ENCODE results near the gene CACNA2D2.

Gene CACNA2D2

DNA sequence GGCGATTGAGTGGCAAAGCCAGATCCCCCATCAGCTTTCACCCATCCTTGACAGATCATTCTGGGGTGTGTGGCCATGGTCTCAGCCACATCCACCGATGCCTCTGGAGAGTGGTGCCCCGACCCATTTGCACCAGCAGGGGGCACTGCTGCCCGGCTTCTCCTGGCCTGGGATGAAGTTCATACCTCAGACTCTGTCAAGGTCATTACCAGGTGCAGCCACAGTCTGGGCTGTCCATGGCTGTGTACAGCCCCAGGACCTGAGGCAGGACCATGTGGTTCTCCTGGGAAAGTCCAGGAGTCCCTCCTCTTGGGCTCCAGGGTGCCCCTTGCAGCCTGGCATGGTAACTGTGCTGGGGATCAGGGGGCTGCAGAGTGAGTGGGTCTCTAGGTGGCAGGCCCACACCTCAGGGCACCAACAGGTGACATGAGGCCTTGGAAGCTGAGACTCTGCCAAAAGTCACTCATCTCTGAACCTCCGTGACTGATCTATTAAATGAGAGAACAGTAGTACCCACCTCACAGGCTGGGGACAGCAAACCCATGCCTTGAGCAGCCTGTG is 67.2 kb downstream of the CACNA2D2 start:
- no peak for TF ChIP-seq FOXK2 (IDR thresholded peaks at IDR 0.05)
- no peak for TF ChIP-seq TARDBP (IDR thresholded peaks at IDR 0.05)
- CTCF ChIA-PET = interaction anchor here (0.9 kb wide), 1 partner anchor 101 kb away, joined by 3 read pairs; no protein-coding TSS in a partner anchor
- POLR2A ChIA-PET = no interaction called here
- DNase-seq (ENCODE audit: extremely low spot score) = peak; percentile 85

DNA sequence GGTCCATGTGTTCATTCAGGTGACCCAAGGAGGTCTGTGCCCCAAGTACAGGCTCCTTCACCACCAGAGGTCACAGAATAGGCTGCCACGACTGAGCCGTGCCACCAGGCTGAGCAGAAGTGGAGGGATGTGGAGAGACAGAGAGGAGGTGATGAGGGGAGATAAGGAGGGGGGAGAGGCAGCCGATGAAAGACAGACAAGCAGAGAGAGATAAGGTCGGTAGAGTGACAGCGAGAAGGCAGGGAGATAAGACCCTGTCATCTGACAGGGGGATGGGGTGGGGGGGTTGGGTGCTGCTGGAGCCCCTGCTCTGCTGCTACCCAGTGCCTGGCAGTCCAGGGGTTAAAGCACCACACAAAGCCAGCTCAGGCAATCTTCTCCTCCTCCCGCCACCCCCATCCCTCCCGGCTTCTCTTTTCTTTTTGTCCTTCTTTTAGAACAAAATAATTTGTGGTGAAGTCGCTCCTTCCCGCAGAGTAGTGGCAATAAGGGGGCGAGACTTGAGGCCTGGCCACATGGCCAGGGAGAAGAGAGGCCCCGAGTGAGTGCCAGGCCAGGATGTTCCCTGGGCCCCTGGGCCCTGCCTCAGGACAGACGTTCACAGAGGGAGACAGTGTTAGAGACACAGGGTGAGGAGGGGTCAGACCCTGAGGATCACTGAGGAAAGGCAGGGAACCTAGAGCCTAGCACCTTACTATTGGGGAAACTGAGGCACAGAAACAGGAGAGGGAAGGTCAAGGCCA is 67.9 kb downstream of the CACNA2D2 start:
- ChIA-PET POLR2A (no interaction called here), CTCF (no interaction called here)

DNA sequence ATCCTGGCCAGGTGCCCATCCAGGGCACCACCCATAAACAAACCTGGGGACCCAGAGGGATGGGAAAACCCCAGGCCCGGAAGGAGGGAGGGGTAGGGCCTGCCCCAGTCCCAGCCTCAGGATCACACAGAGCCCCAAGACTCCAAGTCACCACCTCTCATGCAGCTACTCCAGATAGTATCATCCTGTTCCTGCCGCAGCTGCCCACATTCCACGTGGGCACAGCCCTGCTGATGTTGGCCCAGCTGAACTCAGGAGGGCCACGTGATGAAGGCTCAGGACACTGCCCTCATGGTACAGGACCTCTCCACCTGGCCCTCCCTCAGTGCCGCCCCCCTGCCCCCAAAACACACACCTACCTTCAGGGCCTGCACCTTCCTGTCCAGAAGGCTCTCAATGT is 69.5 kb downstream of the CACNA2D2 start:
- no peak for DNase-seq (ENCODE audit: extremely low spot score)
- TF ChIP-seq LEF1 (IDR thresholded peaks at IDR 0.05; ENCODE audit: borderline replicate concordance) (no peak), L3MBTL2 (conservative IDR thresholded peaks at IDR 0.05) (no peak), PKNOX1 (IDR thresholded peaks at IDR 0.05) (no peak), FOXA1 (IDR thresholded peaks at IDR 0.05) (no peak), TARDBP (IDR thresholded peaks at IDR 0.05) (no peak)
- ChIA-PET CTCF (interaction anchor here (0.6 kb wide), 1 partner anchor 16 kb away, joined by 3 read pairs; no protein-coding TSS in a partner anchor), POLR2A (interaction anchor here (0.7 kb wide), 1 partner anchor 84 kb away, joined by 3 read pairs; the partner anchor contains the start of gene NPRL2)

More for the DNA sequence above, 67.9 kb downstream of the CACNA2D2 start:
- no peak for DNase-seq (ENCODE audit: extremely low spot score)
- TF ChIP-seq ELF4 (IDR thresholded peaks at IDR 0.05) = no peak
- no peak for TF ChIP-seq ARNT (IDR thresholded peaks at IDR 0.05)

- ChIA-PET CTCF (no interaction called here), POLR2A (interaction anchor here (0.7 to 1.1 kb wide), 2 partner anchors 34 to 80 kb away, joined by 3 read pairs; partner anchors contain the start of genes CYB561D2 and NPRL2)
- no peak for DNase-seq (ENCODE audit: extremely low spot score)
- no peak for TF ChIP-seq FOXA1 (IDR thresholded peaks at IDR 0.05)
- no peak for TF ChIP-seq TARDBP (IDR thresholded peaks at IDR 0.05)
- TF ChIP-seq HDGF (IDR thresholded peaks at IDR 0.05; ENCODE audit: borderline replicate concordance) = no peak
These were observed 72.4 kb downstream of the CACNA2D2 start for GRCh38 chr3:50430950-50431435.

DNA sequence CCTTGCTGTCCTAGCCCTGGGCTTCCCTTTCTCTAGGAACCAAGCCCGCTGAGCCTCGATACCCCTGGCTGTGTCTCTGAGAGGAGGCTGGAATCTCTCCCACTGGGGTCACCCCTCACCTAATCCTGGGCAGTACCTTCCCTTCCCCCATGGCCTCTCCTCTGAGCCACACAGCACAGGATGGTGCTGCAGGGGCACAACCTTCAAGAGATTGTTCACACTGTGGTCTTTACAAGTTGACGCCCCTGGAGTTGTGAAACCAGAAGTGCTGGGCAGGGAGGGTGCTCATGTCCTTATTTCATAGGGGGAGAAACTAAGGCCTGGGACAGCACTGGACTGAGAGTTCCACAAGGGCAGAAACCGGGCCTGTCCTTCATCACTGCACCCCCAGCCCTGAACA is 73.2 kb downstream of the CACNA2D2 start:
- POLR2A ChIA-PET = no interaction called here
- TF ChIP-seq ELF4 (IDR thresholded peaks at IDR 0.05) (no peak), BHLHE40 (IDR thresholded peaks at IDR 0.05; ENCODE audit: borderline replicate concordance) (no peak), FOXM1 (IDR thresholded peaks at IDR 0.05; ENCODE audit: borderline replicate concordance) (no peak), L3MBTL2 (conservative IDR thresholded peaks at IDR 0.05) (no peak), HDGF (IDR thresholded peaks at IDR 0.05; ENCODE audit: borderline replicate concordance) (no peak), ARNT (IDR thresholded peaks at IDR 0.05) (no peak), SP1 (IDR thresholded peaks at IDR 0.05) (no peak), PKNOX1 (IDR thresholded peaks at IDR 0.05) (no peak), NFRKB (IDR thresholded peaks at IDR 0.05) (no peak), LEF1 (IDR thresholded peaks at IDR 0.05; ENCODE audit: borderline replicate concordance) (no peak), TARDBP (IDR thresholded peaks at IDR 0.05) (no peak)
- CTCF ChIA-PET = no interaction called here
- no peak for DNase-seq (ENCODE audit: extremely low spot score)

DNA sequence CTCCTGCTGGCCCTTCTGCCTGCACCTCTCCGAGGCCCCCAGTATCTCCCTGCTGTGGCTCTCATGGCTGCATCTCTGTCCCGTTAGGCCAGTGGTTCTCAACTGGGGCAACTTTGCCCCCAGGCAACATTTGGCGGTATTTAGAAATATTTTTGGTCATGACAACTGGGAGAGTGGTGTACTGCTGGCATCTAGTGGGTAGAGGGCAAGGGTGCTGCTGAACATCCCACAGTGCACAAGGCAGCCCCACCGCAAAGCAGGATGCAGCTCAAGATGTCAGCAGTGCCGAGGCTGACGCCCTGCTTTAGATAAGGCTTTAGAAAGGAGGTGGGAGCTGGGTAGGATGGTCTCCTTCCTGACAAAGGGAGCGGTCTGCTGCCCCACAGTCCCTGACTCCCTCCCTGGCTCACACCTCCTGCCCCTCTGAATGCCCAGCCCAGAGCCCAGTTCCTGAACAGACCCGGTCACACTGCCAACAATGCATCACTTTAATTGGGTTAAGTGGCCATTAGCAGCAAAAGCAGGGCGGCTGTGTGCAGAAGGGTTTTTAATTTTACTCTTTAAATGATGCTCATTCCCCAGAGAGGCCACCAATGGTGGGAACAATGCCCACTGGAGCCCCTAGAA is 75.3 kb downstream of the CACNA2D2 start:
- DNase-seq (ENCODE audit: extremely low spot score) = no peak
- TF ChIP-seq FOXA1 (IDR thresholded peaks at IDR 0.05) = no peak
- no peak for TF ChIP-seq CTBP1 (IDR thresholded peaks at IDR 0.05; ENCODE audit: borderline replicate concordance)
- TF ChIP-seq ELF4 (IDR thresholded peaks at IDR 0.05) = no peak
- TF ChIP-seq PKNOX1 (IDR thresholded peaks at IDR 0.05) = no peak
- TF ChIP-seq SP1 (IDR thresholded peaks at IDR 0.05) = no peak
- TF ChIP-seq BHLHE40 (IDR thresholded peaks at IDR 0.05; ENCODE audit: borderline replicate concordance) = no peak
- no peak for TF ChIP-seq ZNF384 (IDR thresholded peaks at IDR 0.05)
- no peak for TF ChIP-seq FOXK2 (IDR thresholded peaks at IDR 0.05)
- no peak for TF ChIP-seq ARNT (IDR thresholded peaks at IDR 0.05)
- TF ChIP-seq L3MBTL2 (conservative IDR thresholded peaks at IDR 0.05) = no peak
- no peak for TF ChIP-seq FOXM1 (IDR thresholded peaks at IDR 0.05; ENCODE audit: borderline replicate concordance)
- no peak for TF ChIP-seq TARDBP (IDR thresholded peaks at IDR 0.05)
- TF ChIP-seq SUZ12 (IDR thresholded peaks at IDR 0.05) = no peak
- TF ChIP-seq NFRKB (IDR thresholded peaks at IDR 0.05) = no peak
- TF ChIP-seq HDGF (IDR thresholded peaks at IDR 0.05; ENCODE audit: borderline replicate concordance) = no peak
- TF ChIP-seq LEF1 (IDR thresholded peaks at IDR 0.05; ENCODE audit: borderline replicate concordance) = no peak
- CTCF ChIA-PET = no interaction called here
- POLR2A ChIA-PET = no interaction called here

Measured in HEK293T (cell line).